HFFc6 (cell line): Measurements from ENCODE around the gene SLC10A3. TPM values are rescaled to one million over a fixed set of nuclear protein-coding genes. Genes with fewer than 3 reads are reported as not detected.
A peak's percentile ranks its signal among the peaks of the same experiment; 100 is the strongest.

Experiments
- DNase-seq: peaks from one replicate; pipeline ENCODE4 v3.0.0-alpha.2; 2018
- H3K27ac Mint-ChIP-seq: 2 replicates; pipeline ENCODE4 v1.8.0; 2020; ENCODE audit warnings: mild to moderate bottlenecking, mixed read lengths
- H3K27me3 Mint-ChIP-seq: 2 replicates; pipeline ENCODE4 v1.8.0; 2021; ENCODE audit warnings: mild to moderate bottlenecking, moderate library complexity, mixed read lengths; ENCODE audit not compliant: insufficient read depth
- H3K36me3 Mint-ChIP-seq: 2 replicates; pipeline ENCODE4 v1.8.0; 2021; ENCODE audit warnings: low read depth, mixed read lengths
- H3K4me1 Mint-ChIP-seq: 2 replicates; pipeline ENCODE4 v1.8.0; 2020; ENCODE audit warnings: low read depth, mixed read lengths
- H3K4me3 Mint-ChIP-seq: 2 replicates; pipeline ENCODE4 v1.8.0; 2020; ENCODE audit warnings: mild to moderate bottlenecking, moderate library complexity, mixed read lengths
- H3K9me3 Mint-ChIP-seq: 2 replicates; pipeline ENCODE4 v1.8.0; 2020; ENCODE audit warnings: mild to moderate bottlenecking, mixed read lengths
- CTCF ChIP-seq: fragments of 200-600 bp; sonication (generic); IDR thresholded peaks from 2 replicates; pipeline ENCODE4 v1.5.0; 2021; ENCODE audit warnings: antibody characterized with exemption, mild to moderate bottlenecking
- total RNA-seq, 6 experiments: library from RNA; stranded (reverse); fragmentation: NEBNext Ultra II Directional; extraction: Animal tissue kit (Norgen Biotek cat#: 25700); gene quantifications; 2 replicates in 1 of 6; 3 replicates in 5 of 6; pipeline ENCODE4 v1.2.3, GENCODE V29; 2021

SLC10A3 gene
- total RNA-seq, 6 experiments from 2014 or later, result 34.6 to 46.5 (median 37.7) TPM

- no peaks in the 10 kb centered on the region; the same call in 1 of the 2 replicates for H3K36me3 Mint-ChIP-seq
- H3K4me1 Mint-ChIP-seq, result peaks cover 12% of the 10 kb centered on the region
- H3K4me3 Mint-ChIP-seq, result no peak overlapping the region
- H3K9me3 Mint-ChIP-seq, result no peaks in the 10 kb centered on the region
- H3K27me3 Mint-ChIP-seq, result no peaks in the 10 kb centered on the region
- no peak for DNase-seq
- no peak overlapping the region for H3K27ac Mint-ChIP-seq
- TF ChIP-seq CTCF, result no peak
These were observed 2.7 kb downstream of the SLC10A3 start for GRCh38 chrX:154487518-154488290.

GRCh38 chrX:154486396-154487207 is 3.8 kb downstream of the SLC10A3 start, which contains the start of gene UBL4A:
TSS of gene UBL4A (minus strand) at chrX:154486615. CDS start at chrX:154486584, 31 bp downstream.
- Mint-ChIP-seq H3K27me3 (no peaks in the 10 kb centered on the region), H3K27ac (peak within 1 kb of the TSS; percentile 33; the same call in 1 of the 2 replicates), H3K9me3 (no peaks in the 10 kb centered on the region), H3K36me3 (no peaks in the 10 kb centered on the region; the same call in 1 of the 2 replicates), H3K4me1 (peaks cover 12% of the 10 kb centered on the region), H3K4me3 (peak within 1 kb of the TSS; percentile 72)
- no peak for TF ChIP-seq CTCF
- peak; percentile 15 for DNase-seq

- Mint-ChIP-seq H3K27ac (no peak overlapping the region), H3K4me1 (peaks cover 12% of the 10 kb centered on the region), H3K9me3 (no peaks in the 10 kb centered on the region), H3K36me3 (no peaks in the 10 kb centered on the region; the same call in 1 of the 2 replicates), H3K4me3 (peak overlapping the region; percentile 26), H3K27me3 (no peaks in the 10 kb centered on the region)
- TF ChIP-seq CTCF, result no peak
- DNase-seq, result no peak
These were observed 4.4 kb downstream of the SLC10A3 start for GRCh38 chrX:154486052-154486395.

- no peak for TF ChIP-seq CTCF
- Mint-ChIP-seq H3K4me1 (peaks cover 12% of the 10 kb centered on the region), H3K27ac (peak overlapping the region; percentile 33; the same call in 1 of the 2 replicates), H3K9me3 (no peaks in the 10 kb centered on the region), H3K27me3 (no peaks in the 10 kb centered on the region), H3K4me3 (peak overlapping the region; percentile 72), H3K36me3 (no peaks in the 10 kb centered on the region; the same call in 1 of the 2 replicates)
- DNase-seq, result no peak
These were observed 5.0 kb downstream of the SLC10A3 start for GRCh38 chrX:154485150-154486051.
